Measurements from ENCODE around the gene MTHFD1L.

Gene MTHFD1L

DNA sequence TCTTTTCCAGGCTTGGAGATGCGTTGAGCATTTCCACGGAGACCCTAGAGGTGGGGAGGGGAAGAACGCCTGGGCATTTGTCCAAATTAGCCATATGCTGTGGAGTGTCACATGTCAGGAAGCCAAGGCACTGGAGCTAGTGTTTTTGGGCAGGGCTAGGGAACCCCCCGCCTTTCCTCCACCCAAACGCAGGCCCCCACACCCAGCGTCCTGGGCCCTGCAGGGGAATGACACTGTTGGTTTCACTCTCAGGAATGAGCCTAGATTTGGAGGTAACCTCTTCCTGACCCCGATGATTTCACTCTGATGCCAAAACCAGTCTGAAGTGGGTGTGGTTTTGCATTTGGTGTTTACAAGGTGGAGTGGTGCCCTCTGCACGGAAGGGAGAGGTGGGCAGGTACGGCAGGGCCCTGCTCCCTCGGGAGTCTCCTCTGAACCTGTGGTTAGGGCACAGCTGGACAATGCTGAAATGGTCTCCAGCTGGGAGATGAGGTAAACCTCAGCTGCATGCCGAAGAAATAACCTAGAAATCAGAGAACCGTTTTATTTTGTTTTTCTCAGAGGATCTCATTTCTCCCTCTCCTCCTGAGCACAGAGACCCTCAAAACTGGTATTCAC is 29.5 kb downstream of the MTHFD1L start:
- no peak overlapping the region for H3K4me3 ChIP-seq (ENCODE audit: low read depth, low read length)
- TF ChIP-seq, protein P1, sequence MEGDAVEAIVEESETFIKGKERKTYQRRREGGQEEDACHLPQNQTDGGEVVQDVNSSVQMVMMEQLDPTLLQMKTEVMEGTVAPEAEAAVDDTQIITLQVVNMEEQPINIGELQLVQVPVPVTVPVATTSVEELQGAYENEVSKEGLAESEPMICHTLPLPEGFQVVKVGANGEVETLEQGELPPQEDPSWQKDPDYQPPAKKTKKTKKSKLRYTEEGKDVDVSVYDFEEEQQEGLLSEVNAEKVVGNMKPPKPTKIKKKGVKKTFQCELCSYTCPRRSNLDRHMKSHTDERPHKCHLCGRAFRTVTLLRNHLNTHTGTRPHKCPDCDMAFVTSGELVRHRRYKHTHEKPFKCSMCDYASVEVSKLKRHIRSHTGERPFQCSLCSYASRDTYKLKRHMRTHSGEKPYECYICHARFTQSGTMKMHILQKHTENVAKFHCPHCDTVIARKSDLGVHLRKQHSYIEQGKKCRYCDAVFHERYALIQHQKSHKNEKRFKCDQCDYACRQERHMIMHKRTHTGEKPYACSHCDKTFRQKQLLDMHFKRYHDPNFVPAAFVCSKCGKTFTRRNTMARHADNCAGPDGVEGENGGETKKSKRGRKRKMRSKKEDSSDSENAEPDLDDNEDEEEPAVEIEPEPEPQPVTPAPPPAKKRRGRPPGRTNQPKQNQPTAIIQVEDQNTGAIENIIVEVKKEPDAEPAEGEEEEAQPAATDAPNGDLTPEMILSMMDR (IDR thresholded peaks at IDR 0.05; ENCODE audit: low read depth, low read length), result no peak

DNA sequence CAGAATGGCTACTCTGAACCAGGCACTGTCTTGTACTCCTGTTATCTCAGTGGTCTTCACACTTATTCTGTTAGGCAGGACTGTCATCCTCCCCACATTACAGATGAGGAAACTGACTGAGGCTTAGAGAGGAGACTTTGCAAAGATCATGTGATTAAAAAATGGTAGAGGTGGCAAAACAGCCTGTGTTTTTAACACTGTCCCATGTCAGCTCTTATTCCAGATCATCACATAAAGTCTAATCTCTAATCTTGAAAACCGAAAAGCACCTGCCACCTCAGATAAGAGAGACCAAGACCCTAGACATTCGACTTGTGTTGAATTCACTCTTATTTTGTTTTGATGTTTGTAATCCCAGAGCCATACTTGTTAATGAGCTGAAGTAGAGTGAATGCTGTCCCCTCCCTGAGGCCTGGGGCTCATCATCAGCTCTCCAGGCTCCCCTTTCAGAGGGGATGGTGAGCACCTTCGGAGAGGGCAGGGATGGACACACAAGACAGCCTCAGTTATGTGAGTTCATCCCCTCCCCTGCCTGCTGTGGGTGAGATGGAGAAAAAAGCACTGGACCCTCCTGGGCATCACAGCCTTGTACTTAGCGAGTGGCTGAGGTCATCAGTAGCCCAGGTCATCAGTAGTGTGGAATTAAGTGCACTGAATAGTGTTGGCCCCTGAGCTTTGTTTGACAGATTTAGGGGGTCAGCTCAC is 30.6 kb downstream of the MTHFD1L start:
- no peak overlapping the region for H3K4me3 ChIP-seq (ENCODE audit: low read depth, low read length)
- TF ChIP-seq, protein P1 (IDR thresholded peaks at IDR 0.05; ENCODE audit: low read depth, low read length), result no peak

DNA sequence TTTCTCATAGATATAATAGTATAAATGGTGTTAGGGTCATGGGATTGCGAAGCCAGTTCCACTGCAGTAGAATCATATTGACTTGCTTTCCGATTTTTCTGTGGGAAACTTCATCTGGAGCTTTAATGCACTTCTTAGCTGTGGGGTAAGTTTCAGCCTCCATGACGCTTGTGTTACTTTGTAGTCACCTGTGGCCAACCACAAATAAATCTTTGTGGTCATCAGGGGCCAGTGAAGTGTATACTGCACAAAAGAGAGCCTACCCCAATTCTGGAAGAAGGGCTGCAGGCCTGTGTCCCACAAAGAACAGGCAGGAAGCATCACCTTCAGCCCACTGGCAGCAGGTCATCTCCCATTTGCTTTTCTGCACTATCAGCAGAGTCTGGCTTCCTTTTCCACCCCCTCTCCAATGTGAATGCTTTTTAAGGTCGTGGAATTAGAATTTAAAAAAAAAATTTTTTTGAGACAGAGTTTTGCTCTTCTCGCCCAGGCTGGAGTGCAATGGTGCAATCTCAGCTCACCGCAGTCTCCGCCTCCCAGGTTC is 32.0 kb downstream of the MTHFD1L start:
- no peak overlapping the region for H3K4me3 ChIP-seq (ENCODE audit: low read depth, low read length)
- TF ChIP-seq, protein P1 (IDR thresholded peaks at IDR 0.05; ENCODE audit: low read depth, low read length), result no peak

DNA sequence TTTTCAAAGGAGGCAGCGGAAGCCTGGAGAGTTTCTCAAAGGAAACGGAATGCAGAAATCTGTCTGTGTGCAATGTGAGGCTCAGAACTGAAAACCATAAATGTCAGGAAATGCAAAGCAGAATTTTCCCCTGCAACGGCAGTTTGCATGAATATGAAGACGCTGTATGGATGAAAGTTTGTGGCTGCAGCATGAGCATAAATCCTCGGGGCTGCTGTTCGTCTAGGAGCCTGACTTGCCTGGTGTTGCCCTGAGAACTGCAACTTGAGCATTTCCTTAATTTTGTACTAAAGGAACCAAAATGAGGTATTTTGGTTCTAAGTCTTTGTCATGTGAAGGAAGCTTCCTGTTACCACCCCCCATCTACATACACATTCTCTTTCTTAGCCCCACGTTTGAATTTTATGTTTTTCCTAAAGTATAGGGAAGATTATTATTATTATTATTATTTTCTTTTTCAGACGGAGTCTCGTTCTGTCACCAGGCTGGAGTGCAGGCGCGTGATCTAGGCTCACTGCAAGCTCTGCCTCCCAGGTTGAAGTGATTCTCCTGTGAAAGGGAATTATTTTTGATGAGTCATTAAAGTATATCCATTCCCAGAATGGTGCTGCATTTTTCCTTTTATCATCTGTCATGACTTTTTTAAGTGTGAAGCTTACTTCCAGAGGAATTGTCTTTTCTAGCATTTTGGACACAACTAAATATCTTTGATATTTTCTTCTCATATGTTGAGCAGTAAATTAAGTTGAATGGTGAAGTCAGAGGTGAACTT is 33.1 kb downstream of the MTHFD1L start:
- H3K4me3 ChIP-seq (ENCODE audit: low read depth, low read length), result no peak overlapping the region
- TF ChIP-seq, protein P1 (IDR thresholded peaks at IDR 0.05; ENCODE audit: low read depth, low read length), result no peak

DNA sequence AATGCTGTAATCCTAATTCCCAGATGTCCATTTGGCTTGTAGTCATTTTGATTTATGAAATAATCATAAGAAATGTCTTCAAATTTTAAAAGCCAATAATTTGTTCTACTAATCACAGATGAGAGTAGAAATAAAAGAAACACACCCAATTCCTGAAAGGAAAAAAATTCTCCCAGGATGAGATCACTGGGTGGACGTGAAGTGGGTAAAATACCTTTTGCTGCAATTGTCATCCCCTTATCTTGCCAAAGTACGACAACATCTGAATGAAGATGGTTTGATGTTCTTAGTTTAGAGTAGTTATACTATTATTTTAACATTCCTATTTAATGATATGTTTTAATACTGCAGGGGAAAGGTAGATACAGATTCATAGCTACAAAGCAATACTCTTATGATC is 33.7 kb downstream of the MTHFD1L start:
- H3K4me3 ChIP-seq (ENCODE audit: low read depth, low read length), result no peak overlapping the region
- TF ChIP-seq, protein P1 (IDR thresholded peaks at IDR 0.05; ENCODE audit: low read depth, low read length), result no peak

DNA sequence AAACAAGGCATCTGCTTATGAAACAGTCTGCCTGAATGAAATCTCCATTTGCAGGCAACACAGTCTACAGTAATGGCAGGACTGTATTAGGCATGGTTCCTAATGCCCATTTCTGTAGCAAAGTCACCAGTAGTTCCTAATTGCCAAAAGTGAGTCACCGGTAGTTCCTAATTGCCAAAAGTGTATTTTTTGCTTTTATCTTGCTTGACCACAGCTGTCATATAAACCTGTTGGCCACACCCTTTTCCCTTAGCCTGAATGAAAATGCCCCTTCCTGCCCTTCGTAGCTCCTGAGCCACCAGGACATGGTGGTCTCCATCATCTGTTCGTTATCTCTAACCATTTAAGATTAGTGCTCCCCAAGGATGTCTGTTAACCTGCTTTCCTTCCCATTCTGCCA is 34.5 kb downstream of the MTHFD1L start:
- TF ChIP-seq, protein P1 (IDR thresholded peaks at IDR 0.05; ENCODE audit: low read depth, low read length), result no peak
- H3K4me3 ChIP-seq (ENCODE audit: low read depth, low read length), result no peak overlapping the region
